AG20443 (cell line): ENCODE data around the gene KIF18B.

ENCODE experiments used
- DNase-seq: peaks from one replicate; pipeline ENCODE4 v3.0.0; 2012; ENCODE audit warnings: low spot score, mixed read lengths

KIF18B gene

GRCh38 chr17:44875761-44876160 is 71.8 kb downstream of the KIF18B start:
- DNase-seq, result no peak
